Fibroblast of lung (primary cell): ENCODE data around the gene ATP13A5. TPM values are rescaled to one million over a fixed set of nuclear protein-coding genes. Genes with fewer than 3 reads are reported as not detected.
A peak's percentile ranks its signal among the peaks of the same experiment; 100 is the strongest.

Experiments
- DNase-seq, 2 donors: peaks; one replicate each; pipeline versions ENCODE4 v3.0.0 to v3.0.0-alpha.2; 2010; ENCODE audit warnings: low read depth in 2 of 2
- H2AFZ ChIP-seq: 2 replicates; pipeline ENCODE4 v1.5.1; 2012; ENCODE audit warnings: low read length, control low read depth, inconsistent platforms
- H3K27ac ChIP-seq: 2 replicates; pipeline ENCODE4 v1.5.1; 2011; ENCODE audit warnings: low read length, control low read depth; ENCODE audit not compliant: insufficient read depth
- H3K27me3 ChIP-seq: 2 replicates; pipeline ENCODE4 v1.5.1; 2011; ENCODE audit warnings: mild to moderate bottlenecking, low read length; ENCODE audit not compliant: control insufficient read depth, insufficient read depth
- H3K36me3 ChIP-seq: 2 replicates; pipeline ENCODE4 v1.5.1; 2011; ENCODE audit warnings: low read length; ENCODE audit not compliant: control insufficient read depth, insufficient read depth
- H3K4me1 ChIP-seq: 2 replicates; pipeline ENCODE4 v1.5.1; 2011; ENCODE audit warnings: low read length; ENCODE audit not compliant: control insufficient read depth, insufficient read depth; ENCODE audit errors: extremely low read depth
- H3K4me2 ChIP-seq: 2 replicates; pipeline ENCODE4 v1.5.1; 2011; ENCODE audit warnings: low read length, control low read depth; ENCODE audit not compliant: insufficient read depth; ENCODE audit errors: extremely low read depth
- H3K4me3 ChIP-seq, 4 experiments: fragments of 200-600 bp in 1 of 4; sonication (generic) in 1 of 4; replicated peaks in 1 of 4; 2 replicates each; pipeline ENCODE4 v1.5.1; 2011 to 2016; ENCODE audit warnings: low read length in 4 of 4, low read depth in 3 of 4, mild to moderate bottlenecking in 3 of 4, control low read depth in 2 of 4, inconsistent platforms in 1 of 4, mixed read lengths in 1 of 4; ENCODE audit not compliant: insufficient read depth in 1 of 4; ENCODE audit errors: control extremely low read depth in 1 of 4
- H3K79me2 ChIP-seq: 2 replicates; pipeline ENCODE4 v1.5.1; 2012; ENCODE audit warnings: mild to moderate bottlenecking, low read length, inconsistent platforms; ENCODE audit not compliant: control insufficient read depth, insufficient read depth
- H3K9ac ChIP-seq: 2 replicates; pipeline ENCODE4 v1.5.1; 2011; ENCODE audit warnings: mild to moderate bottlenecking, low read length, control low read depth; ENCODE audit not compliant: insufficient read depth
- H3K9me3 ChIP-seq: 2 replicates; pipeline ENCODE4 v1.5.1; 2012; ENCODE audit warnings: low read depth, low read length; ENCODE audit not compliant: control insufficient read depth, insufficient read depth
- H4K20me1 ChIP-seq: 2 replicates; pipeline ENCODE4 v1.5.1; 2011; ENCODE audit warnings: low read length; ENCODE audit not compliant: control insufficient read depth, insufficient read depth; ENCODE audit errors: extremely low read depth
- CTCF ChIP-seq, 2 donors: IDR thresholded peaks in 1 of 2; conservative IDR thresholded peaks in 1 of 2; 1 replicate in 1 of 2; 2 replicates in 1 of 2; pipeline ENCODE4 v1.5.1; 2011 to 2012; ENCODE audit warnings: low read length in 2 of 2, control low read depth in 1 of 2, inconsistent platforms in 1 of 2, low read depth in 1 of 2, mild to moderate bottlenecking in 1 of 2
- EZH2 ChIP-seq: IDR thresholded peaks from 2 replicates; pipeline ENCODE4 v1.5.1; 2012; ENCODE audit warnings: low read length, control low read depth, mild to moderate bottlenecking; ENCODE audit errors: missing control alignments
- polyA plus RNA-seq, 2 donors: library from polyadenylated mRNA; depleted of rRNA in 1 of 2; stranded (reverse) in 1 of 2; unstranded in 1 of 2; fragments of >200 nt; gene quantifications; 2 replicates each; pipeline ENCODE4 v1.2.1, GENCODE V29; 2011 to 2012; ENCODE audit warnings: missing spikeins in 1 of 2
- total RNA-seq: library from RNA; depleted of rRNA; stranded (reverse); fragments of >200 nt; gene quantifications from 2 replicates; pipeline ENCODE4 v1.2.1, GENCODE V29; 2014

The ATP13A5 gene
- total and polyA plus RNA-seq, 2 donors (not counting 1 experiment from before 2014, with no cell fraction given) = not detected

GRCh38 chr3:193270451-193270850 lies 108.1 kb downstream of the ATP13A5 start:
- Histone ChIP-seq H3K36me3 (no peaks in the 10 kb centered on the region), H3K79me2 (no peaks in the 10 kb centered on the region), H3K27me3 (no peaks in the 10 kb centered on the region), H4K20me1 (no peaks in the 10 kb centered on the region), H3K9me3 (no peaks in the 10 kb centered on the region), H3K4me2 (no peak overlapping the region), H3K4me3 (no peak overlapping the region), H3K4me1 (no peaks in the 10 kb centered on the region), H3K9ac (no peak overlapping the region), H2AFZ (no peak overlapping the region), H3K27ac (no peak overlapping the region)
- DNase-seq = no peak
- TF ChIP-seq EZH2 (no peak), CTCF (conservative IDR thresholded peaks at IDR 0.05 in 1 of 2, IDR thresholded peaks at IDR 0.05 in 1 of 2; ENCODE audit: low read depth in 1 of 2, low read length in 2 of 2) (no peak)

- Histone ChIP-seq H3K4me3 (no peak overlapping the region), H3K27ac (no peak overlapping the region), H3K9me3 (no peaks in the 10 kb centered on the region), H3K9ac (no peak overlapping the region), H3K4me2 (no peak overlapping the region), H2AFZ (no peak overlapping the region), H3K4me1 (no peaks in the 10 kb centered on the region), H3K27me3 (no peaks in the 10 kb centered on the region), H3K36me3 (no peaks in the 10 kb centered on the region), H4K20me1 (no peaks in the 10 kb centered on the region), H3K79me2 (no peaks in the 10 kb centered on the region)
- DNase-seq = peak in 1 of 2 donors; percentile 5
- TF ChIP-seq CTCF (conservative IDR thresholded peaks at IDR 0.05 in 1 of 2, IDR thresholded peaks at IDR 0.05 in 1 of 2; ENCODE audit: low read depth in 1 of 2, low read length in 2 of 2) = no peak
- no peak for TF ChIP-seq EZH2
Observed at GRCh38 chr3:193269343-193270028, 109.1 kb downstream of the ATP13A5 start.

GRCh38 chr3:193262707-193263106 lies 115.8 kb downstream of the ATP13A5 start:
- no peak overlapping the region for H3K4me2 ChIP-seq
- TF ChIP-seq CTCF (conservative IDR thresholded peaks at IDR 0.05 in 1 of 2, IDR thresholded peaks at IDR 0.05 in 1 of 2; ENCODE audit: low read depth in 1 of 2, low read length in 2 of 2) (no peak), EZH2 (no peak)
- no peaks in the 10 kb centered on the region for H3K27me3 ChIP-seq

More at GRCh38 chr3:193262707-193263106, 115.8 kb downstream of the ATP13A5 start:
- no peak overlapping the region for H2AFZ ChIP-seq
- H3K36me3 ChIP-seq = no peaks in the 10 kb centered on the region
- no peaks in the 10 kb centered on the region for H3K9me3 ChIP-seq
- H3K27ac ChIP-seq = no peak overlapping the region
- H3K4me3 ChIP-seq = no peak overlapping the region
- H3K9ac ChIP-seq = no peak overlapping the region
- DNase-seq = no peak
- H4K20me1 ChIP-seq = no peaks in the 10 kb centered on the region
- H3K4me1 ChIP-seq = no peaks in the 10 kb centered on the region
- H3K79me2 ChIP-seq = no peaks in the 10 kb centered on the region
